Stimulated activated naive CD4-positive, alpha-beta T cell treated with Interleukin-2 at 50 U/mL for 16 hours (primary cell): ENCODE measurements around the gene ITGAL.
"Not testable (repeated sequence)": the region's sequence is repeated elsewhere in the genome, so short reads cannot be mapped to it uniquely, and the experiment has no call there.

Experiments used
- DNase-seq: peaks from one replicate; lab custom pipeline; 2025; lab: John Stamatoyannopoulos, UW

Gene ITGAL

DNA sequence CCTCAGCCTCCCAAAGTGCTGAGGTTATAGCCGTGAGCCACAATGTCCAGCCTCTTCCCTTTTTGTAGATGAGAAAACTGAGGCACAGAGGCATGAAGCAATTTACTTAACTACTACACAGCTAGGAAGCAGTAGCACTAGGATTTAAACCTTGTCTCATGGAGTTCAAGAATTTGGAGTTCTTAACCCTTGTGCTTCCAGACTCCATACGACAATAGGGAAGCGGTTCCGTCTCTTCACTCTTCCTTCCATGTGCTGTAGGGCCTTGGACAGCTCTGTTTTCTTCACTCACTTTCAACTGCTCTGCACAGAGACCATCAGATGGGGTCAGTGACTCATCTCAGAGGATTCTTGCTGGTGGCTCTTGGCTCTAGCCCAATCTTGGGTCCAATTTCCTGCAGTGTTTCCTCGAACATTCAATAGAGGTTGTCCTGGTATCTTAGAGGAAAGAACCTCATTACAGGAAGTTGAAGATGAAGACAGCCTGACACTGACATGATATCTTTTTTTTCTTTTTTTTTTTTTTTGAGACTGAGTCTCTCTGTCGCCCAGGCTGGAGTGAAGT, 19.3 kb downstream of the ITGAL start:
- no peak for DNase-seq

DNA sequence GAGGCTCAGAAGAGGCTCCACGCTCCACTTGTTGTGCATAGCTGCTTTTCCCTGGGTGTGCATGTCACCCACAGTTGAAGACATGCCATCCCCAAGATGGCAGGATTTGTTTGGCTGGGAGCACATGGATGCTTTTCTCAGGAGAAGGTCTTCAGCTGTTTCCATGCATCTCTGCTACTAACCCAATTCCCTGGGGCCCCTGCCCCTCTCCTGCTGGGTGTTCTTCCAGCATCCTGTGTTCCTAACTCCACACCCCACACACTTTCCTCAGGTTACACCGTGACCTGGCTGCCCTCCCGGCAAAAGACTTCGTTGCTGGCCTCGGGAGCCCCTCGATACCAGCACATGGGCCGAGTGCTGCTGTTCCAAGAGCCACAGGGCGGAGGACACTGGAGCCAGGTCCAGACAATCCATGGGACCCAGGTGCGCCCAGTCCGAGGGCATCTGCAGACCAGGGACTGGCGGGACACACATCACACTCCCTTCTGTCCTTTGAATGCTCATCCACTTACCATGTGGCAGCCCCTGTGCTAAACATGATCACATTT, 21.5 kb downstream of the ITGAL start:
- no peak for DNase-seq

DNA sequence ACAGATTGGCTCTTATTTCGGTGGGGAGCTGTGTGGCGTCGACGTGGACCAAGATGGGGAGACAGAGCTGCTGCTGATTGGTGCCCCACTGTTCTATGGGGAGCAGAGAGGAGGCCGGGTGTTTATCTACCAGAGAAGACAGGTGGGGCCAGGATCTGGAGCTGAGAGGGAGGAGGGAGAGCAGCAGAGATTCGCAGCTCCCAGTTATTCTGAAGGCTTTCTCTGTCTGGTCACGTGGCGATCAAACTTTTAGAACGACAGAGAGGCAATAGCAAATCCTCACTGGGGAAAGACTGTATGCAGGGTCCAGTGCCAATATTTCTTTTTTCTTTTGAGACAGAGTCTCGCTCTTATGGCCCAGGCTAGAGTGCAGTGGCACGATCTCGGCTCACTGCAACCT, 22.2 kb downstream of the ITGAL start:
- DNase-seq, result no peak

DNA sequence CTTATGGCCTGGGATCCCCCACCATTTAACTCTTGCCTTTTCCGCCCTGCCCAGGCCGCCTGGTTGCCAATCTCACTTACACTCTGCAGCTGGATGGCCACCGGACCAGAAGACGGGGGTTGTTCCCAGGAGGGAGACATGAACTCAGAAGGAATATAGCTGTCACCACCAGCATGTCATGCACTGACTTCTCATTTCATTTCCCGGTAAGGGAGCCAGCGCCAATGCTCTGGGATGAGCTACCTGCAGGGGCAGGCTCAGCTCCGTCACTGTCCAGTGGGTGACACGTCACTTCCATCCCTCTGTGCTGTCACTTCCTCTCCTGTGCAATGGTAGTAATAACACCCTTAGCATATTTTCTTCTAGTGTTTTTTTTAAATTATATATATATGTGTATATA, 26.7 kb downstream of the ITGAL start:
- no peak for DNase-seq

DNA sequence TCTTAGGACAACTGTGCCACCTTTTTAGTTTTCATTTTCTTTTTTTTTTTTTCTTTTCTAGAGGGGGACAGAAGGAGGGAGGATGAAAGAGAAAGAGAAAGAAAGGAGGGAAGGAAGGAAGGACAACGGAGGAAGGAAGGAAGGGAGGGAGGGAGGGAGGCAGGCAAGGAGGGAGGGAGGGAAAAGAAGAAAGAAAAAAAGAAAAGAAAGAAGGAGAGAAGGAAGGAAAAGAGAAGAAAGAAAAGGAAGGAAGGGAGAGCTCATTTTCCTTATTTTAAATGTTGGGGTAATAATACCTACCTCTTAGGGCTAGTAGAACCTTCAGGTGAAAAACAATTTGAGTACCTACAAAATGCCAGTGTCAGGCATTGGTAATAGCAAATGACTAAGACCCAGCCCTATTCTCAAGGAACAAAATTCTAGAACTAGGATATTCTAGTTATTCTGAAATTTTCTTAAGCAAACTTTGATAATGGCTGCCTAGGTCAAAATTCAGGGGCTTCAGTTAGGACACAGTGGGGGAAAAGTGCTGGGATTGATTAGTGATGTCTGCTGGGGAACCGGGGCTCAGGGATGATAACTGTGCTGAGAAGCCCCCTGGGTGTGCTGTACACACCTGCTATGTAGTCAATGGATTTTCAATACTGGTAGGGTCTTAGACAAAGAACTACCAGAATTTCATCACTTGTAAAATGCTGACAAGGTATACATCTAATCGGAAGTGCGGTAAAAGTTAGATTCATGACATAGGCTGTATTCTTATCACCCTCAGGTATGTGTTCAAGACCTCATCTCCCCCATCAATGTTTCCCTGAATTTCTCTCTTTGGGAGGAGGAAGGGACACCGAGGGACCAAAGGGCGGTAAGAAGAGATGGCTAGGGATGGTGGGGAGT, 31.1 kb downstream of the ITGAL start:
- DNase-seq, result no peak

GRCh38 chr16:30509081-30509765, 36.7 kb downstream of the ITGAL start:
- DNase-seq, result no peak

- no peak for DNase-seq
Observed at GRCh38 chr16:30510376-30510938, 37.9 kb downstream of the ITGAL start.

- no peak for DNase-seq
Observed at GRCh38 chr16:30511509-30511908, 39.0 kb downstream of the ITGAL start.

DNA sequence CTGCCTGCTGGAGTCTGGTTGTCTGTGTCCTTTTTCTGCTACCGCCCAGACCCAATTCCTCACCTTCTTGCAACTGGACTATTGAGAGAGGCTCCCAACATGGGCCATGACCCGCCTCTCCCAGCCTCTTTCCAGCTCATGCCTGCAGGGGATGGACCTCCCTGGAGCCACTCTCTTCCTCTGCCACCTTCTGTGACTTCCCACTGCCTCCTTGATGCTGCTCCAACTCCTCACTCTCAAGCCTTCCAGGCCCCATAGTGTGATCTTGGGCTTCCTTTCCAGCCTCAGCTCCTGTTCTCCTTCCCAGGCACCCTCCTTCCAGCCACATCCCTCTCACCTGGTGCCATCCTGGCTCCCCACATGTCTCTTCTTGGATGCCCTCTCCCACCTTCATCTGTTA, 42.7 kb downstream of the ITGAL start:
- DNase-seq, result no peak

GRCh38 chr16:30518552-30518951, 46.0 kb downstream of the ITGAL start:
- no peak for DNase-seq

- DNase-seq, result no peak
Observed at GRCh38 chr16:30519120-30520049, 46.8 kb downstream of the ITGAL start.

GRCh38 chr16:30521476-30521872, 48.9 kb downstream of the ITGAL start:
- no peak for DNase-seq

GRCh38 chr16:30521873-30522641, 49.5 kb downstream of the ITGAL start:
- DNase-seq, result no peak

GRCh38 chr16:30522702-30523463, 50.3 kb downstream of the ITGAL start:
- not testable (repeated sequence) for DNase-seq

DNA sequence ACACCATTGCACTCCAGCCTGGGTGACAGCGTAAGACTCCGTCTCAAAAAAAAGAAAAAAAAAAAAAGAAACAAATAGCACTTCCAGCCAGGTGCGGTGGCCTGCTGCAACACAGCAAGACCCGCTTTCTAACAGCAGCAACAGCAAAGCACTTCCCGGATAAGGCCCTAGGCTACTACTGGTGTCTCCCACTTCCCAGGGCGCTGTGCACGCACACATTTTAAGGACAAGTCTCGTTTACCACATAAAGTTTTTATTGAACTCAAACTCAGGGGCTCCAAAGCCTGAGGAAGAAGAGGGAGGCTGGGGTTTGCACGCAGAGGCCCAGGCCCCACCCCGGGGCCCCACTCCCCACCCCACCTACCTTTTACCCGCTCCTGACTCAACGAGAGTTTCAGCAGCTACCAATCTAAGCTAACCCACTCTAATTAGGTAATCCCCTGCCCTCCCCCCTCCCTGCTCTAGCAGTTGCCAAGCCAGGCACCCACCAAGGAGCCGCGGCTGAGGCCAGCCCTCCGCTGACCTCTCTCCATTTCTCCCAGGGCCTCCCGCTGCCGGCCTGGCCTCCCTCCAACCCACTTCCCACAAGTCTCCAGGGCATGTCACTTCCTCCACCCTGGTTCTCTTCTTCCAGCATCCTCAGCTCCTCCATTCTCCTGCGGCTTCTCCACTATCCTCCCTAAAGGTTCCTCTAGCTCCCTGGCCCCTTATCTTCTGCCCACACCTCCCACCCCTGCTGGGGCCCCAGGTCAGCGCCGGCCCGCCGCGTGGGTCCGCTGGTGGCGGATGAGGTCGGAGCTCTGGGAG, 51.4 kb downstream of the ITGAL start:
- no peak for DNase-seq

DNA sequence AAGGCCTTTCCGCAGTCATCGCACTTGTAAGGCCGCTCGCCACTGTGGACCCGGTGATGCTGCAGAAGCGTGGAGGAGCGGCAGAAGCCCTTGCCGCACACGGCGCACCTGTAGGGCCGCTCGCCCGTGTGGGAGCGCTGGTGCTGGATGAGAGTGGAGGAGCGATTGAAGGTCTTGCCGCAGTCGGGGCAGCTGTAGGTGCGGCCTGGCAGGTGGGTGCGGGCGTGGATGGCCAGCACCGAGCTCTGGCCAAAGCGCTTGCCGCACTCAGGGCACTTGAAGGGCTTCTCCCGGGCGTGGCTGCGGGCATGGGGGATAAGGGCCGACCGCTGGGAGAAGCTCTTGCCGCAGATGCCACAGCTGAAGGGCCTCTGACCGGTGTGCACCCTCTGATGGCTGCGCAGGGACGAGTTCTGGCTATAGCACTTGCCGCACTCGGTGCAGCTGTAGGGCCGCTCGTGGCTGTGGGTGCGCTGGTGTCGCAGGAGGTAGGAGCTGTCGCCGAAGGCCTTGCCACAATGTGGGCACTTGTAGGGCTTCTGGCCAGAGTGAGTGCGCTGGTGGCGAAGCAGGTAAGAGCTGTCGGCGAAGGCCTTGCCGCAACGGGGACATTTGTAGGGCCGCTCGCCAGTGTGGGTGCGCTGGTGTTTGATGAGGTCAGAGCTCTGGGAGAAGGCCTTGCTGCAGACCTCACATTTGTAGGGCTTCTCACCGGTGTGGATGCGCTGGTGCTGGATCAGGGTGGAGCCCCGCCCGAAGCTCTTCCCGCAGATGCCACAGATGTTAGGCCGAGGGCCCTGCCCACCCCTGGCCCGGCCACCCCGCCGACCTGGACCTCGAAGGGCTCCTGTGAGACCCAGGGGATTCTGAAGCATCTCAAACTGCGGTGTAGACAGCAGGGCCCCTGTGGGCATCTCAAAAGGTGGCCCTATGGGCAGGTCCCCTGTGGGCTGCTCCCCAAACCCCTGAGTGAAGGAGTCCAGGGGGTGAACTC, 52.3 kb downstream of the ITGAL start:
- DNase-seq, result no peak

GRCh38 chr16:30525844-30526136, 53.2 kb downstream of the ITGAL start:
- DNase-seq, result no peak
